RKO (cell line): Measurements from ENCODE around the gene PDE1A.

Experiments
- DNase-seq: peaks from one replicate; pipeline ENCODE4 v3.0.0-alpha.2; 2016; ENCODE audit warnings: low spot score

PDE1A gene

DNA sequence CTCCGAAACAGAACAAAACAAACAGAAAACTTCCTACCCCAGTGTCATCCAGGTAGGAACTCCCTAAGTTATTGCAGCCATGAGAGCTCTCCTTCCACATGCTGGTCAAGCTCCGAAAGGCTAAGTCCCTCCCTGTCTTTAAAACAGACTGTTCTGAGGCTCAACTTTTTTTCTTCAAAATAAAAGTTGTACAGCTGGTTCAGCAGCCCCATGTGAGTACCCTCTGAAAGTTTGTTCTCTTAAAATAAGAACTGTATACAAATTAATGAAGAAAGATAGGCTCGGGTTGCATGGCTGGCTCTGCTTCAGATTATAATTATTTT lies at the start of gene PDE1A:
TSS of gene PDE1A (minus strand) at position 119 of the 323 bp plus-strand sequence.
- DNase-seq, result no peak

- no peak for DNase-seq
Observed at GRCh38 chr2:182473635-182474034, 46.8 kb upstream of the PDE1A start.

- DNase-seq, result no peak
Observed at GRCh38 chr2:182463760-182464159, 36.9 kb upstream of the PDE1A start.

GRCh38 chr2:182456784-182457183 lies 29.9 kb upstream of the PDE1A start:
- no peak for DNase-seq

DNA sequence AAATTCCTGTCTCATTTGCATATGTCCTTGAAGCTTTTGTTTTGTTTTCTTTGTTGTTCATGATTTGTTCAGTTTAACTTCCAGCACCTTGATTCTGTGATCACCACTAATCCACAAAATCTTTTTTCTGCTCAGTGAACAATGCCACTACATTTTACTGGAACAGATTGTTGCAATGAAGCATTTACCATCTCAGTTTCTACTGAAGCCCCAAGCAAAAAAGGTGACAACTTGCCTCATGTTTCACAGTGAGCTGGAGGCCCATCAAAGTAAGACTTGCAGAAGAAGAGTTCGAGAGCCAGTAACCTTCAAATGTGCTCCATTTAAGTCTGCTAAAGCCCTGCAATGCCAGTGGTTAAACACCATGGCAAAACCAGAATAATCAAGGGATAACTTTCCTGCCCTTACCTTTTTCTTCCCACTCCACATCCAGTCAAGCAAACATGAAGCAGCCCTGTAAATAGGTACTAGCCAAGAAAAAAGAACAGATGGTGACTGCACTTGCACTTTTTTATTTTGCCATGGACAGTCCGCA lies 25.7 kb upstream of the PDE1A start:
- no peak for DNase-seq

GRCh38 chr2:182448371-182448770 lies 21.5 kb upstream of the PDE1A start:
- no peak for DNase-seq

DNA sequence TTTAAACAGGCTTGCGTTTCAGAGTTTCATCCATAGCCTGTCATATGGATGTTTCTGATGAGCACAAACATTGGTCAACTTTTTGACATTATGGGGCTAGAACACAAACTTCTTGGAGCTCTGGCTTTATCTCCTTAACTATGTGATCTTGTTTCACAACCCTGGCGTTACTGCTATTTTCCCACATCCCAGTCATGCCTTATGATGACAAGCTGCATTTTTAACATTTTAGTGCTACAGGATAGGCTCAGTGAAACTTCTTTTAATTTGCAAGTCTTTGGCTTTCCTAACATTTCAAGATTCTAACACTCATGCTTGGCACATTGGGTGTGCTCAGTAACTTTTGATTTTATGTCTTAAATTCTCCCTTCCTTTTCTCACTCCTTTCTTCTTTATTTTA lies 21.0 kb upstream of the PDE1A start:
- DNase-seq, result no peak

- no peak for DNase-seq
Observed at GRCh38 chr2:182447163-182447562, 20.3 kb upstream of the PDE1A start.

- DNase-seq, result no peak
Observed at GRCh38 chr2:182446087-182446486, 19.3 kb upstream of the PDE1A start.

GRCh38 chr2:182445391-182445965 lies 18.6 kb upstream of the PDE1A start:
- no peak for DNase-seq

DNA sequence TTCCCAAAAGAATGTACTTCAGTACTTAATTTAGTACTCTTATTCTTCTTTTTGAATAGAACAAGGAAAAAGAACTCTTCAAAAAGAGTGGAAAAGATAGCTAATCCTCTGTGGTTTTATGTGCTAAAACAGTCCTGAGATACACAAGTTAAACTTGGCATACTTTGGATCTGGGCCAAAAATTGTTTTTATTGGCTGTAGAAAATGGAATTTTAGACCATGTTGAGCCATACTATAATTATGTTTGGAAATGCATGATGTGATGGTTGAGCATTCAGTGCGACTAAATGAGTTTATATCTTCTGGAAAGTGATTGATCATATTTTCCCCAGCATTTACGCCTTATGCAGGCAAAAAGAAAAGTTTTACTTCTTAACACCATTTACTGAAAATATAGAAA lies 18.0 kb upstream of the PDE1A start:
- DNase-seq, result no peak

GRCh38 chr2:182444170-182444569 lies 17.3 kb upstream of the PDE1A start:
- no peak for DNase-seq

DNA sequence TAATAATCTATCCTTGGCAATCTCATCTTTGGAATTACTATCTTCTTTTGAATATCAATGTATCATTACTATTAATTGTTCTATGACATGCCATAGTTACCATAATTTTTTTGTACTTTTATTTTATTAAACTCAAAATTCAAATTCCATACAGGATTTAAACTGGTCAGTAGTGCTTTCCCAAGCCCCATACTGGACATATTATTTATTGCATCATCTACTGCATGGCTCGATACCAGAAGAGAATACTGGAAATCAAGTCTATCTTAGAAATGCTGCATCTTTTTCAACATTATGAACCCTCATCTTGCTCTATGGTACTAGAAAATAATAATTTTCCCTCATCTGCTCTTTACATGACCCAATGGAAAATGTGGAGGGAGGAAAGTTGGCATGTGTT lies 9.4 kb upstream of the PDE1A start:
- no peak for DNase-seq

DNA sequence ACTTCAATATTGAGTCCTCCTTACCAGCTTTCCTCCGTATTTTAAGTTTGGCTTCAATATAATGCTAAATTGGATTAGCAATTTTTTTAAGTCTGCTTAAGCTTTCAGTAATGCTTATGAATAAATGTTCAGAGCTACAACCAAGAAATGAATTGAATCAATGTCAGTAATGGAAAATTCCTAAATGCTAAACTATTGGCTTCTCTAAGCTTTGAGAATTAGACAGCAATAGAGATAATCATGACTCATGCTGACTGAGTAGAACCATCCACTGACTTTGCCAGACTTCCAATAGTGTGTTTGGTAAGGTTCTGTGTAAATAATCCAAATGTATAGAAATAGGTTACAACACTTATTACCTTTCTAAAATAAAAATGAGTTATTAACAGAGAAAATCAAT lies 8.9 kb upstream of the PDE1A start:
- DNase-seq, result no peak

DNA sequence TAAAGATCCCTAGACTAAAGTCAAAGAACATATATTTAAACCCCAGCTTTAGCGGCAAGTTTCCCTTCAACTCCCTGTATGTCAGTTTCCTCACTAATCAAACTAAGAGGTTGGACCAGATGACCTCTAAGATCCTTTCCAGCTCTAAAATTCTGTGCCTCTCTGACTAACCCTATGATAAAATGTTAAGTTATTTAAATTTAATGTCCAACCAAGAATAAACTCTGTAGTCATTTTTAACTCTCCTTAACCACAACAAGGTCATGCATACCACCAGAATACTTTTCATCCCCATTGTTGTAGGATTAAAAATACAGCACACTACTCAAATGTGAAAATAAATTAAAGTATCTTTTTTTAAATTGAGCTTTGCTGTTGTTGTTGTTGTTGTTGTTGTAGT lies 5.2 kb upstream of the PDE1A start:
- DNase-seq, result no peak

DNA sequence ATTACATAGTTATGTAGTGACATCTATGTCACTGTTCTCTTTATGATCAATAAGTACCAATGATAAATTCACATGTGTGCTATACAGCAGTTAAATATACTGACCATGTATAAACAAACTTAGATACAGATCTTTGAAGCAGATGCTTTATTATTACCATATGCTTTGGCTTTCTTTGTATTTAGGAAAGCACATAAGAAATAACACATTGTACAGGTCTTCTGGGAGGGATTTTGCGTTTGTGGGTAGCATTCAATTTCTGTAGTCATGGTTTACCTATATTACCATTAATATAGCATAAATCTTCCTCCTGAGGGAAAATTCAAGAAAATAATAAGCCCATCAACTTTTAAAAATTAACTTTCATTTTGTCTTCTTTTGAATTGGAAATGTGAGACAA lies 1.6 kb upstream of the PDE1A start:
- no peak for DNase-seq

- DNase-seq, result no peak
Observed at GRCh38 chr2:182426082-182426917, 536 bp downstream of the PDE1A start.

DNA sequence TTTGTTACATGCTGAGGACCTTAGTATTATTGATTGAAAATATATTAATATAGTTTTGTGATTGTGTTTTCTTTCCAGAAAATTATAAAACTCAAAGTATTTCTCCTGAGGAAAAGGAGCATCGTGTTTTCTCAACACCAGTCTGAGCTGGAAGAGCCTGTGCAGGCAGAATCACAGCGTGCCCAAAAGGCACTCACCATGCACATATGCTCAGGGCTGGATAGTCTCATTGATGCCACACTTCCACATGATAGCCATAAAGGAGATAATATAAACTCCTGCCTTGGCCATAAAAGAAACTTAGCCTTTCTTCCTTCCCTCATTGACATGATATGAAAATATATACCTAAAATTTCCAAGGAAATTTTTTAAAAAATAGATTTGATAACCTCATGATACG lies 4.0 kb downstream of the PDE1A start:
- DNase-seq, result no peak

- DNase-seq, result no peak
Observed at GRCh38 chr2:182420669-182421068, 6.2 kb downstream of the PDE1A start.

DNA sequence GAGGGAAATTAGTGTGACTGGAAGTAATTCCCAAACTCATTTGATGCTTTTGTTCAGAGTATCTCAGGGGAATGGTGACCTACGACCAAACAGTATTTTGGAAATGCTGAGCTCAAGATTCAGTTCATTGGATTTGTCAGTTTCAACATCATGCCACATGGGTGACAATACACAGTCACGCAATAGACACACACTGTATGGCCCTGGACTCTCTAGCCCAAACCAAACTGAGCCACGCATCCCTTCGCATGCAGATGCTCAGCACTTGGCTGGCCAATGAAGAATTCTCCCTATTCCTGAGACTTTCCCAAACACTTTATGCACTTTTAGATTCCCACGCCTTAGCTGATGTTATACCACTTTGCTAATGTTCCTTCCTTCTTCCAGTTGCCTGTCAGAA lies 10.0 kb downstream of the PDE1A start:
- DNase-seq, result no peak

DNA sequence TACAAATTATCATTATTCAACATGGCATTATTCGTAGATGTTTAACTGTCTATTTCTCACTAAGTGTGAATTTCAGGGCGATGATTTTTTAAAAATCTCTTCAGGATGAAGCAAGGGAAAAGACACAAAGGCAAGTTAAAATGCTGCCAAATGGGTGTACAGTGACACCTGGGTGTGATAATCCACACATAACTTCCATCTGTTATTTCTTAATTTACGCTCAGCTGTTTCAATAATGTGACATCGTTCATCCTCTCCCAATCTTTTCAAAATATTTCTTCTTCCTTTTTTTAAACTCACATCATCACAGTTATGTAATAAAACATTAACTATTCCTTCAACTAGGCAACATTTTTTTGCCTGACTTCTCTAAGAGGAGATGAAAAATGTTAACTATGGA lies 10.6 kb downstream of the PDE1A start:
- DNase-seq, result no peak

DNA sequence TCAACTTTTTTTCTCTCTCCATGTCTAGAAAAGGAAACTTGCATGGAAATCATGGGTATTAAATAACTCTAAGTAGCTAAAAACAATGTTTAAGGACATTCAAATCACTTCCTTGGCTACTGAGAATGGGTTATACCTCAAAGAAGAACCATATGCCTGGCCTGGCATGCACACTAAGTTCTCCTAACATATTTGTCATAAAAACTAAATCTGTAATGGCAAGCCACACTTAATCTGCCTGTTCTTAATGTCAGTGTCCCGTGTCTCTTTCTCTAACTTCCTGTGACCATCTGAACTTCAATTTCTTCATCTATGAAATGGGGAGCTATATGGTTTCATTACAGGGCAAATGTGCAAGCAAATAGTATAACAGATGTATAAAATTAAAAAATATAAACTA lies 11.1 kb downstream of the PDE1A start:
- DNase-seq, result no peak

DNA sequence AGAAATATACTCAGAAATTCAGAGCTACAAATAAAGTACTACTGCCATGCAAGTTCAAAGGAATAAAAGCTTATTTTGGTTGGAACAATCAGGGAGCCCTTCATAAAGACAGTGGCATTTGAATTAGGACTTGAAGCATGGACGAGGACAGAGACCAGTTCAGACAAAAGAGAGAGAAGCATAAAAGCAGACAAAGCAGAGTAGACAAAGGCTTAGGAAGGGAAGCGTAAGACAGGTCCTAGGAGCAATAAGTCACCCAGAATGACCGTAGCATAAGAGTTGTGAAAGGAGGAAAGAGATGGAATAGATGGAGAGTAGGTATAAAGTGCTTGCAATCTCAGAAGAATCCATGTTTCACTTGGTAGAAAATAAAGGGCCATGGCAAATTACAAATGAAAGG lies 14.0 kb downstream of the PDE1A start:
- no peak for DNase-seq

GRCh38 chr2:182410120-182410519 lies 16.7 kb downstream of the PDE1A start:
- no peak for DNase-seq
